Adrenal gland (tissue), 5 donors: Measurements from ENCODE around the gene CRYGN.

Experiments used
- CTCF ChIP-seq, 6 experiments: fragments of 450-650 bp in 4 of 6; fragments of 200-600 bp in 2 of 6; sonication (generic) in 1 of 6; IDR thresholded peaks; 1 replicate in 5 of 6; 2 replicates in 1 of 6; pipeline versions ENCODE4 v1.5.1 to v1.8.0; 2016 to 2021; ENCODE audit warnings: antibody characterized with exemption in 6 of 6, mild to moderate bottlenecking in 2 of 6, moderate library complexity in 1 of 6
- POLR2A ChIP-seq, 2 donors: fragments of 450-650 bp; IDR thresholded peaks; one replicate each; pipeline ENCODE4 v1.6.1; 2017; ENCODE audit warnings: antibody characterized with exemption in 2 of 2, mild to moderate bottlenecking in 2 of 2, moderate library complexity in 1 of 2
- donor health status: DM: no; HTN: no; CAD: no.

GRCh38 chr7:151406051-151406875 lies 33.7 kb downstream of the CRYGN start:
- no peak for TF ChIP-seq CTCF (IDR thresholded peaks at IDR 0.05)
- no peak for TF ChIP-seq POLR2A (IDR thresholded peaks at IDR 0.05)
